C4-2B (cell line): ENCODE results near the gene NPIPA8.
"Not testable (repeated sequence)": the region's sequence is repeated elsewhere in the genome, so short reads cannot be mapped to it uniquely, and the experiment has no call there.

Source experiments
- ZFX ChIP-seq: fragments of 450-650 bp; IDR thresholded peaks from 2 replicates; pipeline ENCODE4 v1.6.1; 2017
- TF ChIP-seq, protein P1 (sequence below): fragments of 450-650 bp; conservative IDR thresholded peaks from 2 replicates; pipeline ENCODE4 v1.5.1; 2017; ENCODE audit warnings: mild to moderate bottlenecking

DNA sequence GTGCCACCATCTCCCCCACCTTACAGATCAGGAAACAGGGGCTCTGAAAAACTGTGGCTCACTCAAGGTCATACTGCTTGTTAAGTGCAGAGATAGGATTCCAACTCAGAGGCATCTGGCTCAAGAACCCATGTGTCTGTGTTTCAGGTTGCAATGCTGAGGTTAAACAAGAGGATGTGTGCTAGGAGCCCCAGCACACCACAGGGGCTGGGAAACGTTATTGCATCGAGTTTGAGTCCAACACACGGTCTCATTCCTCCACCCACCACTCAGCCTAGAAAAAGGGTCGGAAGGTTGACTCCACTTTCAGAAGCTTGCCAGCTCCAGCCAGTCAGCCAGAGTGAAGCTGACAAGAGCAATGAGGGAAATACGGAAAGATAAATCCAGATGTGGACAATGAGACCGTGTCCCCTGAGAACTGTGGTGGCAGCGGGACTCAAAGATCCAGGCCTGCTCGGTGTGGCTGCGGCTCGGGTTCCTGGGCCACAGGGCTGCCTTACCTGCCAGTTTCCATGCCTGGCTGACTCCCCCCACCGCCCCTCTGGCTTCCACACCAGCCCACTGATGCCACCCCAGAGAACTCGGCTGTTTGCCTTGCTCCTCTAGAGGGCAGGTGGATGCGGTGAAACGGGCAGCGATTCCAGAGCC, 33.4 kb downstream of the NPIPA8 start:
- TF ChIP-seq, protein P1, sequence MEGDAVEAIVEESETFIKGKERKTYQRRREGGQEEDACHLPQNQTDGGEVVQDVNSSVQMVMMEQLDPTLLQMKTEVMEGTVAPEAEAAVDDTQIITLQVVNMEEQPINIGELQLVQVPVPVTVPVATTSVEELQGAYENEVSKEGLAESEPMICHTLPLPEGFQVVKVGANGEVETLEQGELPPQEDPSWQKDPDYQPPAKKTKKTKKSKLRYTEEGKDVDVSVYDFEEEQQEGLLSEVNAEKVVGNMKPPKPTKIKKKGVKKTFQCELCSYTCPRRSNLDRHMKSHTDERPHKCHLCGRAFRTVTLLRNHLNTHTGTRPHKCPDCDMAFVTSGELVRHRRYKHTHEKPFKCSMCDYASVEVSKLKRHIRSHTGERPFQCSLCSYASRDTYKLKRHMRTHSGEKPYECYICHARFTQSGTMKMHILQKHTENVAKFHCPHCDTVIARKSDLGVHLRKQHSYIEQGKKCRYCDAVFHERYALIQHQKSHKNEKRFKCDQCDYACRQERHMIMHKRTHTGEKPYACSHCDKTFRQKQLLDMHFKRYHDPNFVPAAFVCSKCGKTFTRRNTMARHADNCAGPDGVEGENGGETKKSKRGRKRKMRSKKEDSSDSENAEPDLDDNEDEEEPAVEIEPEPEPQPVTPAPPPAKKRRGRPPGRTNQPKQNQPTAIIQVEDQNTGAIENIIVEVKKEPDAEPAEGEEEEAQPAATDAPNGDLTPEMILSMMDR: not testable (repeated sequence)
- not testable (repeated sequence) for TF ChIP-seq ZFX
